Esophagus squamous epithelium (tissue), 4 donors: ENCODE measurements around the gene TCF12.

Experiments used
- POLR2A ChIP-seq, 4 donors: fragments of 450-650 bp; IDR thresholded peaks; one replicate each; pipeline ENCODE4 v1.6.1; 2017; ENCODE audit warnings: antibody characterized with exemption in 4 of 4, mild to moderate bottlenecking in 4 of 4, moderate library complexity in 3 of 4
- TF ChIP-seq, protein P1 (sequence below), 6 experiments: fragments of 450-650 bp in 4 of 6; fragments of 200-600 bp in 2 of 6; sonication (generic) in 2 of 6; IDR thresholded peaks; one replicate each; pipeline ENCODE4 v1.5.1; 2016 to 2019; ENCODE audit warnings: antibody characterized with exemption in 6 of 6, mild to moderate bottlenecking in 4 of 6, moderate library complexity in 4 of 6

- TF ChIP-seq, protein P1, sequence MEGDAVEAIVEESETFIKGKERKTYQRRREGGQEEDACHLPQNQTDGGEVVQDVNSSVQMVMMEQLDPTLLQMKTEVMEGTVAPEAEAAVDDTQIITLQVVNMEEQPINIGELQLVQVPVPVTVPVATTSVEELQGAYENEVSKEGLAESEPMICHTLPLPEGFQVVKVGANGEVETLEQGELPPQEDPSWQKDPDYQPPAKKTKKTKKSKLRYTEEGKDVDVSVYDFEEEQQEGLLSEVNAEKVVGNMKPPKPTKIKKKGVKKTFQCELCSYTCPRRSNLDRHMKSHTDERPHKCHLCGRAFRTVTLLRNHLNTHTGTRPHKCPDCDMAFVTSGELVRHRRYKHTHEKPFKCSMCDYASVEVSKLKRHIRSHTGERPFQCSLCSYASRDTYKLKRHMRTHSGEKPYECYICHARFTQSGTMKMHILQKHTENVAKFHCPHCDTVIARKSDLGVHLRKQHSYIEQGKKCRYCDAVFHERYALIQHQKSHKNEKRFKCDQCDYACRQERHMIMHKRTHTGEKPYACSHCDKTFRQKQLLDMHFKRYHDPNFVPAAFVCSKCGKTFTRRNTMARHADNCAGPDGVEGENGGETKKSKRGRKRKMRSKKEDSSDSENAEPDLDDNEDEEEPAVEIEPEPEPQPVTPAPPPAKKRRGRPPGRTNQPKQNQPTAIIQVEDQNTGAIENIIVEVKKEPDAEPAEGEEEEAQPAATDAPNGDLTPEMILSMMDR (IDR thresholded peaks at IDR 0.05) = no peak
- TF ChIP-seq POLR2A (IDR thresholded peaks at IDR 0.05) = no peak
Measured at GRCh38 chr15:57059026-57059660, 140.7 kb downstream of the TCF12 start.
